ENCODE measurements around the gene RRAS2. TPM values are rescaled to one million over a fixed set of nuclear protein-coding genes. Genes with fewer than 3 reads are reported as not detected.
"Not testable (repeated sequence)": the region's sequence is repeated elsewhere in the genome, so short reads cannot be mapped to it uniquely, and the experiment has no call there.

The RRAS2 gene
- total RNA-seq, 1 donor from 2014 or later = 28.1 TPM

GRCh38 chr11:14304601-14305000 lies 54.4 kb downstream of the RRAS2 start:
- H3K9me3 ChIP-seq = no peaks in the 10 kb centered on the region
- peaks cover 3 to 28% of the 10 kb centered on the region in 2 donors for H3K4me1 ChIP-seq
- TF ChIP-seq CTCF (IDR thresholded peaks at IDR 0.05) = no peak
- H3K27ac ChIP-seq = no peak overlapping the region
- no peaks in the 10 kb centered on the region for H3K27me3 ChIP-seq
- no peak for DNase-seq (ENCODE audit: low spot score in 2 of 2)
- intact Hi-C loops (cut with DNase I) = no loop called here
- no peak overlapping the region for H3K4me3 ChIP-seq
- H3K36me3 ChIP-seq = no peaks in the 10 kb centered on the region

- peak; percentile 20 to 78 for DNase-seq (ENCODE audit: low spot score in 2 of 2)
- no peak overlapping the region for H3K4me3 ChIP-seq
- no peaks in the 10 kb centered on the region for H3K9me3 ChIP-seq
- H3K36me3 ChIP-seq = no peaks in the 10 kb centered on the region
- TF ChIP-seq CTCF (IDR thresholded peaks at IDR 0.05) = peak; percentile 75 to 83 (median 77)
- H3K27ac ChIP-seq = no peak overlapping the region
- intact Hi-C loops (cut with DNase I) = loop anchor here (1.0 to 2.0 kb wide), 2 partner anchors 58 to 155 kb away; partner anchors contain the start of gene RRAS2
- H3K4me1 ChIP-seq = peaks cover 3 to 20% of the 10 kb centered on the region in 2 donors
- H3K27me3 ChIP-seq = no peaks in the 10 kb centered on the region
These were observed 58.2 kb downstream of the RRAS2 start for GRCh38 chr11:14300661-14301304.

- DNase-seq (ENCODE audit: low spot score in 2 of 2) = no peak
- H3K27me3 ChIP-seq = no peaks in the 10 kb centered on the region
- no peak overlapping the region for H3K27ac ChIP-seq
- no peak for TF ChIP-seq CTCF (IDR thresholded peaks at IDR 0.05)
- peaks cover 3 to 20% of the 10 kb centered on the region in 2 donors for H3K4me1 ChIP-seq
- no peak overlapping the region for H3K4me3 ChIP-seq
- no peaks in the 10 kb centered on the region for H3K36me3 ChIP-seq
- H3K9me3 ChIP-seq = no peaks in the 10 kb centered on the region
- intact Hi-C loops (cut with DNase I) = loop anchor here (1.0 to 2.0 kb wide), 2 partner anchors 59 to 155 kb away; partner anchors contain the start of gene RRAS2
These were observed 59.1 kb downstream of the RRAS2 start for GRCh38 chr11:14299921-14300320.

- no peak for DNase-seq (ENCODE audit: low spot score in 2 of 2)
- H3K4me3 ChIP-seq = no peak overlapping the region
- H3K27me3 ChIP-seq = no peaks in the 10 kb centered on the region
- no peak overlapping the region for H3K27ac ChIP-seq
- intact Hi-C loops (cut with DNase I) = no loop called here
- H3K4me1 ChIP-seq = no peaks in the 10 kb centered on the region
- TF ChIP-seq CTCF (IDR thresholded peaks at IDR 0.05) = no peak
- H3K9me3 ChIP-seq = no peaks in the 10 kb centered on the region
- H3K36me3 ChIP-seq = peaks cover 5 to 12% of the 10 kb centered on the region in 2 donors
These were observed 68.6 kb downstream of the RRAS2 start for GRCh38 chr11:14290422-14290821.

GRCh38 chr11:14288189-14288935 lies 70.6 kb downstream of the RRAS2 start:
- peak overlapping the region; percentile 28 to 29 for H3K27ac ChIP-seq
- no peak for DNase-seq (ENCODE audit: low spot score in 2 of 2)
- H3K27me3 ChIP-seq = no peaks in the 10 kb centered on the region
- no peaks in the 10 kb centered on the region for H3K4me1 ChIP-seq
- no peak overlapping the region for H3K4me3 ChIP-seq
- TF ChIP-seq CTCF (IDR thresholded peaks at IDR 0.05) = no peak
- peaks cover 5 to 14% of the 10 kb centered on the region in 2 donors for H3K36me3 ChIP-seq
- H3K9me3 ChIP-seq = no peaks in the 10 kb centered on the region
- intact Hi-C loops (cut with DNase I) = no loop called here

- DNase-seq (ENCODE audit: low spot score in 2 of 2); H3K9me3 ChIP-seq; H3K4me1 ChIP-seq; H3K27ac ChIP-seq; intact Hi-C loops (cut with DNase I); H3K4me3 ChIP-seq; H3K27me3 ChIP-seq: not testable (repeated sequence)
- peaks cover 4 to 19% of the 10 kb centered on the region in 2 donors for H3K36me3 ChIP-seq
These were observed 80.1 kb downstream of the RRAS2 start for GRCh38 chr11:14278869-14279268.

Measured in ascending aorta (tissue), 2 donors.